ENCODE data around the gene ATF6.
"Not testable (repeated sequence)": the region's sequence is repeated elsewhere in the genome, so short reads cannot be mapped to it uniquely, and the experiment has no call there.

Gene ATF6

GRCh38 chr1:161784968-161785367 lies 18.8 kb downstream of the ATF6 start:
- no peak for DNase-seq

- DNase-seq: no peak
Measured at GRCh38 chr1:161787355-161787754, 21.2 kb downstream of the ATF6 start.

- DNase-seq: no peak
Measured at GRCh38 chr1:161790587-161791317, 24.6 kb downstream of the ATF6 start.

GRCh38 chr1:161791904-161792655 lies 26.0 kb downstream of the ATF6 start:
- DNase-seq: no peak

- peak; percentile 30 for DNase-seq
Measured at GRCh38 chr1:161792740-161793139, 26.6 kb downstream of the ATF6 start.

GRCh38 chr1:161799792-161800191 lies 33.7 kb downstream of the ATF6 start:
- DNase-seq: no peak

GRCh38 chr1:161801955-161802354 lies 35.8 kb downstream of the ATF6 start:
- no peak for DNase-seq

GRCh38 chr1:161803181-161803580 lies 37.1 kb downstream of the ATF6 start:
- DNase-seq: no peak

GRCh38 chr1:161805399-161806197 lies 39.5 kb downstream of the ATF6 start:
- no peak for DNase-seq

- not testable (repeated sequence) for DNase-seq
Measured at GRCh38 chr1:161809202-161809601, 43.1 kb downstream of the ATF6 start.

- not testable (repeated sequence) for DNase-seq
Measured at GRCh38 chr1:161809656-161810055, 43.5 kb downstream of the ATF6 start.

- DNase-seq: no peak
Measured at GRCh38 chr1:161810780-161811179, 44.7 kb downstream of the ATF6 start.

- no peak for DNase-seq
Measured at GRCh38 chr1:161816201-161816600, 50.1 kb downstream of the ATF6 start.

GRCh38 chr1:161817176-161817730 lies 51.1 kb downstream of the ATF6 start:
- DNase-seq: no peak

- no peak for DNase-seq
Measured at GRCh38 chr1:161820914-161821313, 54.8 kb downstream of the ATF6 start.

- no peak for DNase-seq
Measured at GRCh38 chr1:161824618-161825017, 58.5 kb downstream of the ATF6 start.

- no peak for DNase-seq
Measured at GRCh38 chr1:161825831-161826230, 59.7 kb downstream of the ATF6 start.

GRCh38 chr1:161826478-161826877 lies 60.4 kb downstream of the ATF6 start:
- DNase-seq: no peak

- DNase-seq: no peak
Measured at GRCh38 chr1:161827786-161828185, 61.7 kb downstream of the ATF6 start.

GRCh38 chr1:161832299-161832907 lies 66.3 kb downstream of the ATF6 start:
- peak; percentile 17 for DNase-seq

GRCh38 chr1:161834967-161835550 lies 68.9 kb downstream of the ATF6 start:
- no peak for DNase-seq

- no peak for DNase-seq
Measured at GRCh38 chr1:161836018-161836417, 69.9 kb downstream of the ATF6 start.

All from central memory CD4-positive, alpha-beta T cell (primary cell).